HepG2 (cell line): ENCODE data around the gene TRIM66. TPM values are rescaled to one million over a fixed set of nuclear protein-coding genes. Genes with fewer than 3 reads are reported as not detected.

Experiments used
- BHLHE40 ChIP-seq: IDR thresholded peaks from 2 replicates; pipeline ENCODE4 v1.6.1; 2011; ENCODE audit warnings: low read length, improper control_type of control experiment
- DRAP1 ChIP-seq: IDR thresholded peaks from 2 replicates; pipeline ENCODE4 v1.6.1; 2016; ENCODE audit warnings: missing genetic modification reagents, missing compliant biosample characterization
- E2F1 ChIP-seq: sonication (generic); formaldehyde crosslinking; IDR thresholded peaks from 2 replicates; pipeline ENCODE4 v1.5.0; 2020; ENCODE audit warnings: missing genetic modification reagents
- KAT8 ChIP-seq: IDR thresholded peaks from 2 replicates; pipeline ENCODE4 v1.6.1; 2016; ENCODE audit warnings: missing genetic modification reagents, missing compliant biosample characterization
- MAFF ChIP-seq: IDR thresholded peaks from 2 replicates; pipeline ENCODE4 v1.6.1; 2011; ENCODE audit warnings: low read depth, low read length, improper control_type of control experiment
- MATR3 ChIP-seq: sonication (generic); formaldehyde crosslinking; IDR thresholded peaks from 2 replicates; pipeline ENCODE4 v1.4.0; 2020; ENCODE audit warnings: missing genetic modification reagents
- NFYB ChIP-seq: sonication (generic); formaldehyde crosslinking; IDR thresholded peaks from 2 replicates; pipeline ENCODE4 v1.4.0; 2020; ENCODE audit warnings: missing genetic modification reagents
- PRMT3 ChIP-seq: sonication (generic); formaldehyde crosslinking; IDR thresholded peaks from 2 replicates; pipeline ENCODE4 v1.8.1; 2022; ENCODE audit warnings: low read depth, mild to moderate bottlenecking, moderate library complexity, missing genetic modification reagents, borderline replicate concordance
- SP5 ChIP-seq: IDR thresholded peaks from 2 replicates; pipeline ENCODE4 v1.6.1; 2016; ENCODE audit warnings: low read depth, borderline replicate concordance
- ZNF101 ChIP-seq: sonication (generic); formaldehyde crosslinking; IDR thresholded peaks from 2 replicates; pipeline ENCODE4 v1.4.0; 2020; ENCODE audit warnings: mild to moderate bottlenecking, low read depth, missing genetic modification reagents, borderline replicate concordance
- ZNF3 ChIP-seq: IDR thresholded peaks from 2 replicates; pipeline ENCODE4 v1.7.0; 2017; ENCODE audit warnings: inconsistent platforms
- ZNF530 ChIP-seq: sonication (generic); formaldehyde crosslinking; IDR thresholded peaks from 2 replicates; pipeline ENCODE4 v1.5.0; 2020; ENCODE audit warnings: low read depth, mild to moderate bottlenecking, missing genetic modification reagents
- ZNF556 ChIP-seq: sonication (generic); formaldehyde crosslinking; IDR thresholded peaks from 2 replicates; pipeline ENCODE4 v1.4.0; 2020; ENCODE audit warnings: mild to moderate bottlenecking, missing genetic modification reagents, borderline replicate concordance
- ZNF878 ChIP-seq: sonication (generic); formaldehyde crosslinking; IDR thresholded peaks from 2 replicates; pipeline ENCODE4 v1.8.1; 2023; ENCODE audit warnings: mild to moderate bottlenecking, missing genetic modification reagents, moderate library complexity
- ZSCAN25 ChIP-seq: sonication (generic); formaldehyde crosslinking; IDR thresholded peaks from 2 replicates; pipeline ENCODE4 v1.8.0; 2022; ENCODE audit warnings: mild to moderate bottlenecking, missing genetic modification reagents
- polyA plus RNA-seq, 8 experiments: library from polyadenylated mRNA; depleted of rRNA in 3 of 8; stranded (reverse) in 7 of 8; unstranded in 1 of 8; fragments of >200 nt; fragmentation: Illumina TruSeq in 4 of 8; extraction: Trizol in 4 of 8; gene quantifications; 2 replicates each; pipeline versions ENCODE4 v1.2.1 to v1.2.3, GENCODE V29; 2011 to 2016; ENCODE audit warnings: low read depth in 4 of 8, missing spikeins in 1 of 8, mixed read lengths in 1 of 8; ENCODE audit not compliant: insufficient read depth in 1 of 8
- total RNA-seq, 5 experiments: library from RNA; depleted of rRNA; stranded (reverse); fragments of >200 nt; fragmentation: Illumina TruSeq; extraction: Trizol; gene quantifications; 2 replicates each; pipeline ENCODE4 v1.2.3, GENCODE V29; 2016; ENCODE audit warnings: low read depth in 1 of 5
- TF ChIP-seq, protein P1 (sequence below): sonication (generic); formaldehyde crosslinking; IDR thresholded peaks from 2 replicates; pipeline ENCODE4 v1.4.0; 2020; ENCODE audit warnings: low read depth, missing genetic modification reagents
- TF ChIP-seq, protein P2 (sequence below): sonication (generic); formaldehyde crosslinking; IDR thresholded peaks from 2 replicates; pipeline ENCODE4 v1.8.0; 2022; ENCODE audit warnings: mild to moderate bottlenecking, missing genetic modification reagents
- TF ChIP-seq, protein P3 (sequence below): sonication (generic); formaldehyde crosslinking; conservative IDR thresholded peaks from 2 replicates; pipeline ENCODE4 v1.8.1; 2023; ENCODE audit warnings: missing genetic modification reagents

TRIM66 gene
- total and polyA plus RNA-seq, 2 of the 13 experiments (the other 11 are each of a cell fraction or from before 2014, with no cell fraction given), result 4.9 to 6.1 TPM

- TF ChIP-seq, protein P1, sequence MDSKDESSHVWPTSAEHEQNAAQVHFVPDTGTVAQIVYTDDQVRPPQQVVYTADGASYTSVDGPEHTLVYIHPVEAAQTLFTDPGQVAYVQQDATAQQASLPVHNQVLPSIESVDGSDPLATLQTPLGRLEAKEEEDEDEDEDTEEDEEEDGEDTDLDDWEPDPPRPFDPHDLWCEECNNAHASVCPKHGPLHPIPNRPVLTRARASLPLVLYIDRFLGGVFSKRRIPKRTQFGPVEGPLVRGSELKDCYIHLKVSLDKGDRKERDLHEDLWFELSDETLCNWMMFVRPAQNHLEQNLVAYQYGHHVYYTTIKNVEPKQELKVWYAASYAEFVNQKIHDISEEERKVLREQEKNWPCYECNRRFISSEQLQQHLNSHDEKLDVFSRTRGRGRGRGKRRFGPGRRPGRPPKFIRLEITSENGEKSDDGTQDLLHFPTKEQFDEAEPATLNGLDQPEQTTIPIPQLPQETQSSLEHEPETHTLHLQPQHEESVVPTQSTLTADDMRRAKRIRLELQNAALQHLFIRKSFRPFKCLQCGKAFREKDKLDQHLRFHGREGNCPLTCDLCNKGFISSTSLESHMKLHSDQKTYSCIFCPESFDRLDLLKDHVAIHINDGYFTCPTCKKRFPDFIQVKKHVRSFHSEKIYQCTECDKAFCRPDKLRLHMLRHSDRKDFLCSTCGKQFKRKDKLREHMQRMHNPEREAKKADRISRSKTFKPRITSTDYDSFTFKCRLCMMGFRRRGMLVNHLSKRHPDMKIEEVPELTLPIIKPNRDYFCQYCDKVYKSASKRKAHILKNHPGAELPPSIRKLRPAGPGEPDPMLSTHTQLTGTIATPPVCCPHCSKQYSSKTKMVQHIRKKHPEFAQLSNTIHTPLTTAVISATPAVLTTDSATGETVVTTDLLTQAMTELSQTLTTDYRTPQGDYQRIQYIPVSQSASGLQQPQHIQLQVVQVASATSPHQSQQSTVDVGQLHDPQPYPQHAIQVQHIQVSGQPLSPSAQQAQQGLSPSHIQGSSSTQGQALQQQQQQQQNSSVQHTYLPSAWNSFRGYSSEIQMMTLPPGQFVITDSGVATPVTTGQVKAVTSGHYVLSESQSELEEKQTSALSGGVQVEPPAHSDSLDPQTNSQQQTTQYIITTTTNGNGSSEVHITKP (CRISPR knock-in tag), result peak; percentile 69
- TF ChIP-seq, protein P2, sequence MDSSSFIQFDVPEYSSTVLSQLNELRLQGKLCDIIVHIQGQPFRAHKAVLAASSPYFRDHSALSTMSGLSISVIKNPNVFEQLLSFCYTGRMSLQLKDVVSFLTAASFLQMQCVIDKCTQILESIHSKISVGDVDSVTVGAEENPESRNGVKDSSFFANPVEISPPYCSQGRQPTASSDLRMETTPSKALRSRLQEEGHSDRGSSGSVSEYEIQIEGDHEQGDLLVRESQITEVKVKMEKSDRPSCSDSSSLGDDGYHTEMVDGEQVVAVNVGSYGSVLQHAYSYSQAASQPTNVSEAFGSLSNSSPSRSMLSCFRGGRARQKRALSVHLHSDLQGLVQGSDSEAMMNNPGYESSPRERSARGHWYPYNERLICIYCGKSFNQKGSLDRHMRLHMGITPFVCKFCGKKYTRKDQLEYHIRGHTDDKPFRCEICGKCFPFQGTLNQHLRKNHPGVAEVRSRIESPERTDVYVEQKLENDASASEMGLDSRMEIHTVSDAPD (CRISPR knock-in tag), result peak; percentile 89; the same call in 1 of the 2 replicates
- TF ChIP-seq KAT8 (CRISPR knock-in tag), result peak; percentile 98
- TF ChIP-seq NFYB (CRISPR knock-in tag), result no peak; the same call in 1 of the 2 replicates
- no peak for TF ChIP-seq MATR3 (CRISPR knock-in tag)
- TF ChIP-seq ZNF530 (CRISPR knock-in tag), result no peak
- TF ChIP-seq, protein P3, sequence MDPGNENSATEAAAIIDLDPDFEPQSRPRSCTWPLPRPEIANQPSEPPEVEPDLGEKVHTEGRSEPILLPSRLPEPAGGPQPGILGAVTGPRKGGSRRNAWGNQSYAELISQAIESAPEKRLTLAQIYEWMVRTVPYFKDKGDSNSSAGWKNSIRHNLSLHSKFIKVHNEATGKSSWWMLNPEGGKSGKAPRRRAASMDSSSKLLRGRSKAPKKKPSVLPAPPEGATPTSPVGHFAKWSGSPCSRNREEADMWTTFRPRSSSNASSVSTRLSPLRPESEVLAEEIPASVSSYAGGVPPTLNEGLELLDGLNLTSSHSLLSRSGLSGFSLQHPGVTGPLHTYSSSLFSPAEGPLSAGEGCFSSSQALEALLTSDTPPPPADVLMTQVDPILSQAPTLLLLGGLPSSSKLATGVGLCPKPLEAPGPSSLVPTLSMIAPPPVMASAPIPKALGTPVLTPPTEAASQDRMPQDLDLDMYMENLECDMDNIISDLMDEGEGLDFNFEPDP (CRISPR knock-in tag), result 0 out of 2 replicates have a peak, but pooled peaks have one; percentile 92
- TF ChIP-seq ZNF3 (CRISPR knock-in tag), result no peak
- no peak for TF ChIP-seq MAFF
- no peak for TF ChIP-seq ZNF101 (CRISPR knock-in tag)
- no peak for TF ChIP-seq ZSCAN25 (CRISPR knock-in tag)
- TF ChIP-seq DRAP1, result peak; percentile 46
- TF ChIP-seq BHLHE40, result no peak
- peak; percentile 67; the same call in 1 of the 2 replicates for TF ChIP-seq SP5 (CRISPR knock-in tag)
- peak; percentile 75; the same call in 1 of the 2 replicates for TF ChIP-seq E2F1
- TF ChIP-seq PRMT3 (CRISPR knock-in tag), result 0 out of 2 replicates have a peak, but pooled peaks have one; percentile 34
- peak; percentile 94 for TF ChIP-seq ZNF556
- peak; percentile 85 for TF ChIP-seq ZNF878 (CRISPR knock-in tag)
These were observed 6.2 kb upstream of the TRIM66 start (continued) for GRCh38 chr11:8688414-8689362.
